Cerebellar nuclear complex (tissue), 1 donor: Measurements from ENCODE around the gene LIN37.

ENCODE experiments used
- DNase-seq, 2 experiments: peaks; one replicate each; lab custom pipeline; 2025; lab: John Stamatoyannopoulos, UW

The LIN37 gene

DNA sequence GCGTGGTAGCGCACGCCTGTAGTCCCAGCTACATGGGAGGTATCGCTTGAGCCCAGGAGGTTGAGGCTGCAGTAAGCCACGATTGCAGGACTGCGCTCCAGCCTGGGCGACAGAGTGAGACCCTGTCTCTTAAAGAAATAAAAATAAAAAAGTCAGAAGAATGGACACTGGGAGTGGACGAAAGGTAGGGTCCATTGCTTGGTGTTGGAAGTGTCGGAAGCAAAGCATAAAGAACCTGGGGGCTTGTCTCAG is 26.6 kb downstream of the LIN37 start:
- DNase-seq: no peak

DNA sequence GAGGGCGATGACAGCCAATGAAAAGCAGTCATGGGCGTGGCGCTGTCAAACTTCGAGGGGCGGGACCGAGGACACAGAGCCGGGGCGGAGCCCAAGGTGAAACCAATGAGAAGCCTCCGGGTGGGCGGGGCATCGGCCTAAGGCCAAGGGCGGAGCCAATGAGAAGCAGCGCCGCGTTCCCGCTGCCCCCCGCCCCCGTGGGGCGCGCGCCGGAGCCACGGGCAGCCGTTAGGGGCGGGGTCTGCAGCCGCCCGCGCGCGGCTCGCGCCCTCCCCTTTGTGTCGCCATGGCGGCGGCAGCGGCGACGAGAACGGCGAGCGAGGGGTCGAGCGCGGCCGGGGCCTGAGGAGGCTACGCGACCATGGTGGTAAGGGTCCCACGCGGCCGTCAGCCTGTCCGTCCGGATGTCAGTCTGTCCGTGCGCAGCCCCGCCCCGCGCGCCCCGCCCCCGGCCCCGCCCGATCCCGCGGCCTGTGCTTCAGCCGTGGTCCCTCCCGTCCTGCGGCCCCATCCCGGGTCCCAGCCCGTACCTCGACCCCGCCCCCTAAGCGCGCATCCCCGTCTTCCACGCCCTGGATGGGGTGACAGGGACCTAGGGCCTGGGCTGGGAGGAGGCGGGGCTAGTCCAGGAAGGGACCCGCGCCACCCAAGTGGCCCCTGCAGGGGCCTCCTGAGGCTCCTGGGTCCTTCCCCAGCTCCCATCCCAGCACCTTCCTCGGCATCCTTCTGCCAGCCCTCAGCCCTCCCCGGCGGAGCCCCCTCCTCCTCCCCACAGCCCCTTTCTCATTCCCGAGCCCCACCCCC is 27.1 kb downstream of the LIN37 start, which contains the start of gene ARHGAP33:
ARHGAP33 (plus strand) TSS at position 267 of the 804 bp plus-strand sequence; CDS start at position 362, 95 bp downstream.
- DNase-seq: peak; percentile 86 to 95

DNA sequence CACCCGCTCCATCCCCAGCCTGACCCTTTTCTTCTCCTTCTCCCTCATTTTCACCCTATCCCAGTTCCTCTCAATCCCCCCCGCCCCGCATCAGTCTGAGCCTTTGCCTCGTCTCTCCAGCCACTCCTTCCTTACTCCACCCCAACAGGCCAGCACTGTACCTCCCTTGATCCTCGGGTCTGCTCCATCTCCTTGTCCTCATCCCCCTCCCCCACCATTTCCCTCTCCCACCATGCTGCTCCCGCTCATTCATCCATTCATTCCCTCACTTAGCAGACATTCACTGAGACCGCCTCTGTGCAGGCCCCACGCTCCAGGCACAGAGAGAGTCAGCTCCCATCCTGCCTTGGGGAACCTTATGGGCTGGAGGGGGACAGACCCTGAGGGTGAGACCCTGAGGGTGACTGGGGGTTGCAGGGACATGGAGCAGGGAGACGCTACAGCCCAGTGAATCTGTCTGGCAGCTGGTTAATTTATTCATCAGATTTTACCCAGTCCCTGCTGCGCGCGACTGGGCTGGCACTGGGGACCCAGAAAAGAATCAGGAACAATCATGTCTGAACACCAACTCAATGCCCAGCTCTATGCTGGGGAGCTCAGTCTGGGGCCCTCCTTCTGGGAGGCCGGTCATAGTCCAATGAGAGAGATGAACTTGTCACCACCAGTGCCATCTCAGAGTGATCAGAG is 27.9 kb downstream of the LIN37 start:
- peak in 1 of 2 experiments; percentile 8 for DNase-seq

DNA sequence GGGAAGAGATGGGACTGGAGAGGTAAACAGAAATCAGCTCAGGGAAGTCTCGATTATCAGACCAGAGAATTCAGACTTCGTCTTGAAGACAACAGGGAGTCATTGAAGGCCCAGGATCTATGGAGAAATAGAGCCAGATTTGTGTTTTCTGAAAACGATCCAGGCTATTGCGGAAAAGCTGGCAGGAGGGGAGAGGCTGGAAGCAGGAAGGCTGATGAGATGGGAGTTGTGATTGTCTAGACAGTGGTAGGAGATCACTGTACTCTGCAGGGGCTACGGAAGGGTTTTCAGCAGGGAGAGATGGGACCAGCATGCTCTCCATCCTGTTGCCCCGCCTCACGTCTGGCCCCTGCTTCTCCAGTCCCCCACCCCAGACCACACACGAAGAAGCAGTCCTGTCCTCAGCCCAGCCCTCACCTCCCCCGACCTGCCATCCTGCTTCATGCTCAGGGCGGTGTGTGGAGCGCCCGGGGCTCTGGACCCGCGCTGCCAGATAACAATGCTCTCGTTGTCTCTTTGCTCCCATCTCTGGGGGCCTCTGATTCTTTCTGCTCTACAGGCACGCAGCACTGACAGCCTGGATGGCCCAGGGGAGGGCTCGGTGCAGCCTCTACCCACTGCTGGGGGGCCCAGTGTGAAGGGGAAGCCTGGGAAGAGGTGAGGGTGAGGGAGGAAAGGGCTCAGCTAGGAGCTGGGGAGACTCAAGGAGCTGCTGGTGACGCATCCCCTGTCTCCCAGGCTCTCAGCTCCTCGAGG is 28.9 kb downstream of the LIN37 start:
- DNase-seq: no peak

DNA sequence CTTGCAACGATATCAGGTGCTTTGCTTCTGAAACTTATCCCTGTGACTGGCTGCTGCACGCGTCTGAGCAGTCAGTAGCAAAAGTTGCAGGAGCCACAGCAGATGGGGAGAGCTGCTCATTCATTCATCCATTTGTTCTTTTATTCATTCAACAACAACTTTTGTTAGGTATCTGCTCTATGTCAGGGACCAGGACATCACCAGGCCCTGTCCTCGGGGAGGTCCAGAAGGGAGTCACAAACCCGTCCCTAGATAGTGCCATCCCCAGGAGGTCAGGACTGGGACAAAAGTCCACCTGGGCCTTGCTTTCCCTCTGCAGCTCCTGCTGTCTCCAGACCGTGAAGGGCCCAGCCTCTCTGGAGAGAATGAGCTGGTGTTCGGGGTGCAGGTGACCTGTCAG is 29.6 kb downstream of the LIN37 start:
- DNase-seq: no peak

DNA sequence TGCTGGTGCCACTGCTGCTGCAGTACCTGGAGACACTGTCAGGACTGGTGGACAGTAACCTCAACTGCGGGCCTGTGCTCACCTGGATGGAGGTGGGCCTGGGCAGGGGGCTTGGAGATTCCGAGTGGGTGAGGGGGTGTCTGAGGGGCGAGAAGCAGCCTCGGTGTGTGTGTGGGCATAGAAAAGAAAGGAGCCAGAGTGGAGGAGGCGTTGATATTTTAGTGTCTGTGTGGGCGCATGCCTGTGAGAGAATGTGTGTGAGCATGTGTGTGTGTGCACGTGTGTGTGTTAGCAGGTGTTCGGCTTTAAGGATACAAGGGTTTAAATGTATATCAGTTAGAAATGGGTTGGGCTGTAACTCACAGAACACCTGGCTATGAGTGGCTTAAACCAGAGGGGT is 30.7 kb downstream of the LIN37 start:
- no peak for DNase-seq

DNA sequence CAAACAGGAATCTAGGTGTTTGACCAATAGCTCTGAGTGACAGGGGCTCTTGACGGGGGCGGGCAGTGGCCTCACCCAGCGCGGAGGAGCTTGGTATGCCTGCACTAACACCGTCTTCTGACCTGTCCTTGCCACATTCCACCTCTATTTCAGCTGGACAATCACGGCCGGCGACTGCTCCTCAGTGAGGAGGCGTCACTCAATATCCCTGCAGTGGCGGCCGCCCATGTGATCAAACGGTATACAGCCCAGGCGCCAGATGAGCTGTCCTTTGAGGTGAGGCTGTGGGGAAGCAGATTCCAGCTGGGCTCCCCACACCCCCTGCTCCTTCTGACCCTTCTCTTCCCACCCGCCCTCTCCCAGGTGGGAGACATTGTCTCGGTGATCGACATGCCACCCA is 31.7 kb downstream of the LIN37 start:
- DNase-seq: no peak

DNA sequence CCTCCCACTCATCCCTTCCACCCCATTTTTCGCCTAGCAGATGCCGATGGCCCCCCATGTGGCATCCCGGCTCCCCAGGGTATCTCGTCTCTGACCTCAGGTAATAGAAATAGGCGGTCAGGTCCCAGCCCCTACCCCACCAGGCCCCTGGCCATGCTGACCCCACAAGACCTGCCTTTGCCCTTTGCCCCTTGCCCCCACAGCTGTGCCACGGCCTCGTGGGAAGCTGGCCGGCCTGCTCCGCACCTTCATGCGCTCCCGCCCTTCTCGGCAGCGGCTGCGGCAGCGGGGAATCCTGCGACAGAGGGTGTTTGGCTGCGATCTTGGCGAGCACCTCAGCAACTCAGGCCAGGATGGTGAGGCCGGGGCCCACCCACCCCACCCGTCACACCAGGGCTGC is 32.3 kb downstream of the LIN37 start:
- no peak for DNase-seq

DNA sequence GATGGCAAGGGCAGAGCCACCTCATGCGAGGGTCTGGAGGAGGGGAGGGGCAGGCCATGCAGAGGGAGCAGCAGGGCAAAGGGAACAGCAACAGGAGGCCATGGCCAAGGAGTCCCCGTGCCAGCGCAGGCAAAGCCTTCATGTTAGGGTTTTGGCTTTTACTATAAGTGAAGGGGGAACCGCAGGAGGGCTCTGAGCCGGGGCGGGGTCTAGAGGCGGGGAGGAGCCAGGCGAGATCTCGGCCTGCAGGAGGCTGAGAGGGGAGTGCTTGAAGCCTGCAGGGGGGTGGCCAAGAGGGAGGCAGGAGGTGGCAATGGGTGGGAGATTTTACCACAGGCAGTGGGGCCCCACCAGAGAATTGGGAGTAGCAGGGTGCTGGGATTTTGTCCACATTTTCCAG is 33.3 kb downstream of the LIN37 start:
- no peak for DNase-seq

DNA sequence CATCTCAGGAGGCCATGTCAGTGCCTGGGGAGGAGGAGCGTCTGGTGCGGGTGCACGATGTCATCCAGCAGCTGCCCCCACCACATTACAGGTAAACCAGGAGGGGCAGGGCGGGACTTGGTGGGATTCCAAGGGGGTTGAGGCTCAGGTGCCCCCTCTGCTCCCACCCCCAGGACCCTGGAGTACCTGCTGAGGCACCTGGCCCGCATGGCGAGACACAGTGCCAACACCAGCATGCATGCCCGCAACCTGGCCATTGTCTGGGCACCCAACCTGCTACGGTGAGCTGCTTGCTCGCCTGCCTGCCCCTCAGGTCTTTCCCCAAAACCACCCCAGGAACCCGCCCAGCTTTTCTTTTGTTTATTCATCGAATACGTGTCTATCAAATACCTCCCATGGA is 34.2 kb downstream of the LIN37 start:
- no peak for DNase-seq

DNA sequence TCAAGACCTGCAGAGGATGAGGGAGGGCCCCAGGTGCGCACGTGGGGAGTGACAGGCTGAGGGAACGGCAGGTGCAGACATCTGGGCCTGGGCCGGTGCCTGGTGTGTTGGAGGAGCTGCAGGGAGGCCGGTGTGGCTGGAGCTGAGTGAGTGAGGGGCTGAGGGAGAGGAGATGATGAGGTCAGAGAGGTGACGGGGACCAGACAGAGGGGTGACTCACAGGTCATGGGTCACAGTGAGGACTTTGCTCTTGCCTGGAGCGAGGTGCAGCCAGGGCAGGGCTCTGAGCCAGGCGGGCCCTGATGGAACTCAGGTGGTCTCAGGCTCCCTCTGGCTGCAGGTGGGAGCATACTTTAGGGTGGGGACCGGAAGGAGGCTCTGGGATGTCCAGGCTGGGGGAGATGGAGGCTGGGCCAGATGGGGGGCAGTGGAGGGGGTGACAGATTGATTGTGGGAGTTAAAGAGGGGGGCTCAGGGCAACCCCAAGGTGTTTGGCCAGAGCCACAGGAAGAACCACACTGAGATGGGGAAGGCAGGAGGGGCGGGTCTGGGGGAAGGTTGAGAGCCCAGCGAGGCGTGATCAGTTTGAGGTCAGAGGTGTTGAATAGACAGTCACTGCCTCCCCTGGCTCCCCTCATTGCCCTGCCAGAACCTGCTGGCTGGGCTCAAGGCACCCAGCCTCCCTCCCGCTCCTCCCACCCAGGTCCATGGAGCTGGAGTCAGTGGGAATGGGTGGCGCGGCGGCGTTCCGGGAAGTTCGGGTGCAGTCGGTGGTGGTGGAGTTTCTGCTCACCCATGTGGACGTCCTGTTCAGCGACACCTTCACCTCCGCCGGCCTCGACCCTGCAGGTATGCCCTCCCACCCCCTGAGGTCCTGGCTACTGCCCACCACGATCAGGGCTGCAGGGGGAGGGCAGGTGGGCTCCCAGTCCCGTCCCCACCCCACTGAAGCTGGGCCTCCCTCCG is 35.4 kb downstream of the LIN37 start:
- no peak for DNase-seq

DNA sequence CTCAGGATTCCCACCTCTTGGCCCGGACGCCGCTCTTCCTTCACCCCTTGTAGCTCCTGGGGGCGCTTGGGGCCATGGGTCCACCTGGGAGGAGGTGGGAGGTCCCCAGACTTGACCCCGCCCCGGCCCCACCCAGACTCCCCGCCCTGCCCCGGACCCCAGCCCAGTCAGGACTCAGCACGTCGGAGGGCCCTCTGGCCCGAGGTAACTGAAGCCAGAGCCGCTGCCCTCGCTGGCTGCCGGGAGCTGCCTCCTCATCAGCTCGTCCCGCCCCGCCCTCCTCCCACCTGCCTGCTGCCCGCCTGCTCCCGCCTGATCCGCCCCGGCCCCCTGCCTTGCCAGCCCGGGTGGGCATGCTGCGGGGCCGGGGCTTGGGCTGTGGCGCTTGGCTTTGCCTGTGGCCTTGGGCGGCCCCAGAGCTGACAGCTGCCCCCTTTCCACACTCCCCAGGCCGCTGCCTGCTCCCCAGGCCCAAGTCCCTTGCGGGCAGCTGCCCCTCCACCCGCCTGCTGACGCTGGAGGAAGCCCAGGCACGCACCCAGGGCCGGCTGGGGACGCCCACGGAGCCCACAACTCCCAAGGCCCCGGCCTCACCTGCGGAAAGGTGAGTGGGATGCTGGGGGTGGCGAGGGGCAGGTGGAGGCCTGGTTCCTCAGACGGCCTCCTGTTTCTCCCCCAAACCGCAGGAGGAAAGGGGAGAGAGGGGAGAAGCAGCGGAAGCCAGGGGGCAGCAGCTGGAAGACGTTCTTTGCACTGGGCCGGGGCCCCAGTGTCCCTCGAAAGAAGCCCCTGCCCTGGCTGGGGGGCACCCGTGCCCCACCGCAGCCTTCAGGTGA is 36.3 kb downstream of the LIN37 start:
- DNase-seq: no peak

DNA sequence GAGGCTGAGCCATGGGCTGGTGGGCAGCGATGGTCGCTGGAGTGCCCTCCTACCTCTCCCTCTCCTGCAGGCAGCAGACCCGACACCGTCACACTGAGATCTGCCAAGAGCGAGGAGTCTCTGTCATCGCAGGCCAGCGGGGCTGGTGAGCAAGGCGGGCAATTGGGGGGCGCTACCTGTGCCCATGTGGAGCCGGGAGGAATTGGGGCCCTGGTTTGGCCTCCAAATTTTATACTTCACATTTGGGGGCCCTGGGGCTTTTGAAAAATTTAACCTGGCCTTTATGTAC is 36.9 kb downstream of the LIN37 start:
- no peak for DNase-seq

DNA sequence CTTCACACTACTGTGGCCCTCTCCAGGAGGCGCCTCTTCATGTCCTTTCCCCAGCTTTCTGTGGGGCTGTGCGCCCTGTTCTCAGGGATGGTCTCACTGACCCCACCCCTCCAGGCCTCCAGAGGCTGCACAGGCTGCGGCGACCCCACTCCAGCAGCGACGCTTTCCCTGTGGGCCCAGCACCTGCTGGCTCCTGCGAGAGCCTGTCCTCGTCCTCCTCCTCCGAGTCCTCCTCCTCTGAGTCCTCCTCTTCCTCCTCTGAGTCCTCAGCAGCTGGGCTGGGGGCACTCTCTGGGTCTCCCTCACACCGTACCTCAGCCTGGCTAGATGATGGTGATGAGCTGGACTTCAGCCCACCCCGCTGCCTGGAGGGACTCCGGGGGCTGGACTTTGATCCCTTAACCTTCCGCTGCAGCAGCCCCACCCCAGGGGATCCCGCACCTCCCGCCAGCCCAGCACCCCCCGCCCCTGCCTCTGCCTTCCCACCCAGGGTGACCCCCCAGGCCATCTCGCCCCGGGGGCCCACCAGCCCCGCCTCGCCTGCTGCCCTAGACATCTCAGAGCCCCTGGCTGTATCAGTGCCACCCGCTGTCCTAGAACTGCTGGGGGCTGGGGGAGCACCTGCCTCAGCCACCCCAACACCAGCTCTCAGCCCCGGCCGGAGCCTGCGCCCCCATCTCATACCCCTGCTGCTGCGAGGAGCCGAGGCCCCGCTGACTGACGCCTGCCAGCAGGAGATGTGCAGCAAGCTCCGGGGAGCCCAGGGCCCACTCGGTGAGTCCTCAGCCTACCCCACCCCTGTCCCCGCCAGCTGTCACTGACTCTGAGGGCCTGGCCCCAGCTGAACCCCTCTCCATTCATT is 38.2 kb downstream of the LIN37 start:
- DNase-seq: no peak

DNA sequence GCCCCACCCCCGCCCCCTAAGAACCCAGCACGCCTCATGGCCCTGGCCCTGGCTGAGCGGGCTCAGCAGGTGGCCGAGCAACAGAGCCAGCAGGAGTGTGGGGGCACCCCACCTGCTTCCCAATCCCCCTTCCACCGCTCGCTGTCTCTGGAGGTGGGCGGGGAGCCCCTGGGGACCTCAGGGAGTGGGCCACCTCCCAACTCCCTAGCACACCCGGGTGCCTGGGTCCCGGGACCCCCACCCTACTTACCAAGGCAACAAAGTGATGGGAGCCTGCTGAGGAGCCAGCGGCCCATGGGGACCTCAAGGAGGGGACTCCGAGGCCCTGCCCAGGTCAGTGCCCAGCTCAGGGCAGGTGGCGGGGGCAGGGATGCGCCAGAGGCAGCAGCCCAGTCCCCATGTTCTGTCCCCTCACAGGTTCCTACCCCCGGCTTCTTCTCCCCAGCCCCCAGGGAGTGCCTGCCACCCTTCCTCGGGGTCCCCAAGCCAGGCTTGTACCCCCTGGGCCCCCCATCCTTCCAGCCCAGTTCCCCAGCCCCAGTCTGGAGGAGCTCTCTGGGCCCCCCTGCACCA is 38.9 kb downstream of the LIN37 start:
- no peak for DNase-seq

DNA sequence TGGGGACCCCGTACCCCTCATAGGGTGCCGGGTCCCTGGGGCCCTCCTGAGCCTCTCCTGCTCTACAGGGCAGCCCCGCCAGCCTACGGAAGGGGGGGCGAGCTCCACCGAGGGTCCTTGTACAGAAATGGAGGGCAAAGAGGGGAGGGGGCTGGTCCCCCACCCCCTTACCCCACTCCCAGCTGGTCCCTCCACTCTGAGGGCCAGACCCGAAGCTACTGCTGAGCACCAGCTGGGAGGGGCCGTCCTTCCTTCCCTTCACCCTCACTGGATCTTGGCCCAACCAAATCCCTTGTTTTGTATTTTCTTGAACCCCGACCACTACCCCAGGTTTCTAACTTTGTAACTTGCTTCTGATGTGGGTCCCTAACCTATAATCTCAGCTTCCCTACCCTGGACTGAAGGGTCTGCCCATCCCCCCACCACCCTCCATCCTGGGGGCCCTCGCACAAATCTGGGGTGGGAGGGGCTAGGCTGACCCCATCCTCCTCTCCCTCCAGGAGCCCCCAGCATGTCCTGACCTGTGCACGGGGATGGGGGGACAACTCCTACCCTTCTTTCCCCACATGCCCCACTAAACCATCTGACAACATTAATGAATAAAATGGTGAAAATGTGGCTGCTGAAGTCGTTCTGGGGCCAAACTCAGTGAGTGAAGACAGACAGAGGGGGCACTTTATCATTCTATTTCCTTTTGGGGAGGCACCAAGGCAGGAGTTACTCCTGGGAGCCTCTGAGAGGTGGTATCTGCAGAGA is 40.0 kb downstream of the LIN37 start:
- DNase-seq: no peak

DNA sequence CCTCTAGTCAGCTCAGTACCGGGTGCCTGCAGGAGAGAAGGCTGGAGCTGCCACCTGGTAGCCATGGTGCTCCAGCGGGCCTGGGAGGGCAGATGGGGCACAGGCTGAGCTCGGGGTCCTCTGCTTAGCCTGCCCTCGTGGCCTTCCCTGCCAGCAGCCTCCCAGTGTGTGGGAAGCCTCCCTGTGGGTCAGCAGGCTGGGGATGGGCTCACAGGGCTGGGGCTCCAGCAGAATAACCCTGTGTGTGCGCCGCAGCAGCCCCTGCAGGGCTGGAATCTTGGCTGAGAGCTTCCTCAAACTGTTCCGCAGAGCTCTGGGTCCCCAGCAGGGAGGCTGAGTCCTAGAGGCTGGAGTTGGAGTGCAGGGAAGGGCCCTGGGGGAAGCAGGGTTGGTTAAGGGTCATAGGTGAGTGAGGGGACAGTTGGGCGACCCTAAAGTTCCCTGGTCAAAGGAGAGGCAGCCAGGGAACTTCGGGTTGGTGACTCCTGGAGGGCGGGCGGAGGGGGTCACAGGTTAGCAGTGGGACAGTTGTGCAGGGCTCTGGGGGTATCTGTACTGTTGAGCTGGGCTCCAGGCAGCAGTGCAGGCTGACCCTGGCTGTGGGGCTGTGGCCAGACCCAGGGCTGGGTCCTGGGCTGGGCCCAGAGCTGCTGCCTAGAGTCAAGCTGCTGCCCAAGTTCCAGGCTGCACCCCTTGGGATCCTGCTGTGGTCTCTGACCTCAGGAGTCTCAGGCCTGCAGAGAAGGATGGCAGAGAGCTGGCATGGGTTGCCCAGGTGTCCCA is 41.0 kb downstream of the LIN37 start:
- DNase-seq: no peak
